Hepatocyte (in vitro differentiated cells): ENCODE measurements around the gene TXN2.

Source experiments
- CTCF ChIP-seq: fragments of 200-600 bp; sonication (generic); IDR thresholded peaks from 2 replicates; pipeline ENCODE4 v1.5.1; 2016; ENCODE audit warnings: antibody characterized with exemption, mild to moderate bottlenecking; ENCODE audit not compliant: poor library complexity
- EZH2 ChIP-seq: fragments of 200-600 bp; sonication (generic); IDR thresholded peaks from 2 replicates; pipeline ENCODE4 v1.6.1; 2016; ENCODE audit warnings: antibody characterized with exemption, mild to moderate bottlenecking, borderline replicate concordance
- EZH2phosphoT487 ChIP-seq: fragments of 200-600 bp; sonication (generic); IDR thresholded peaks from one replicate; pipeline ENCODE4 v1.6.1; 2018; ENCODE audit warnings: antibody characterized with exemption, mild to moderate bottlenecking, low read depth, moderate library complexity; ENCODE audit not compliant: unreplicated experiment, severe bottlenecking

- TF ChIP-seq CTCF (no peak), EZH2 (no peak), EZH2phosphoT487 (no peak)
Observed at GRCh38 chr22:36507518-36508010, 26.1 kb upstream of the TXN2 start.
